ENCODE results near the gene PCYT1A. TPM values are rescaled to one million over a fixed set of nuclear protein-coding genes. Genes with fewer than 3 reads are reported as not detected.
"Not testable (repeated sequence)": the region's sequence is repeated elsewhere in the genome, so short reads cannot be mapped to it uniquely, and the experiment has no call there.

Gene PCYT1A
- total RNA-seq, 1 donor from 2014 or later = 66.2 TPM

DNA sequence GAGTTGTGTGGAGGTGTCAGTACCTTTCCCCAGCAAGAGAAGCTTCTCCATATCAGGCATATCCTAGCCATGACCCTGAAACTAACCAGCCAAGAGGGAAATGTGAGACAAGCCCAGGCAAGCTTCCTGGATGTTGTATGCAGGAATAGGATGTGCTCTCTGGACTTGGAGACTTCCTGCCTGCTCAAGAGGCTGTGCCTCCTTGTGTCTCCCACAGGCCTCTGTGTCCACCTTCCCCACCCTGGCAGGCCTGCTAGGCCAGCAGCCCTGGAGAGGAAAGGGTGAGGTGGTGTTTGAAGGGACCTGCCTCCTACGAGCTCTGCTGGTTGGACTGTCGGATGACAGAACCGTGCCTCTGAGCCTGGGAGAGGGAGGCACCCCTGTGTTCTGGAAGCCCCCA lies 32.6 kb upstream of the PCYT1A start:
- no peak for DNase-seq (ENCODE audit: extremely low spot score, unreplicated experiment)
- Mint-ChIP-seq H3K4me3 (ENCODE audit: unreplicated experiment) (no peak overlapping the region), H3K4me1 (ENCODE audit: unreplicated experiment) (peaks cover 3% of the 10 kb centered on the region), H3K27me3 (ENCODE audit: unreplicated experiment) (no peaks in the 10 kb centered on the region), H3K27ac (ENCODE audit: unreplicated experiment) (no peak overlapping the region), H3K36me3 (ENCODE audit: unreplicated experiment) (no peaks in the 10 kb centered on the region), H3K9me3 (ENCODE audit: unreplicated experiment) (no peaks in the 10 kb centered on the region)
- TF ChIP-seq, protein P1, sequence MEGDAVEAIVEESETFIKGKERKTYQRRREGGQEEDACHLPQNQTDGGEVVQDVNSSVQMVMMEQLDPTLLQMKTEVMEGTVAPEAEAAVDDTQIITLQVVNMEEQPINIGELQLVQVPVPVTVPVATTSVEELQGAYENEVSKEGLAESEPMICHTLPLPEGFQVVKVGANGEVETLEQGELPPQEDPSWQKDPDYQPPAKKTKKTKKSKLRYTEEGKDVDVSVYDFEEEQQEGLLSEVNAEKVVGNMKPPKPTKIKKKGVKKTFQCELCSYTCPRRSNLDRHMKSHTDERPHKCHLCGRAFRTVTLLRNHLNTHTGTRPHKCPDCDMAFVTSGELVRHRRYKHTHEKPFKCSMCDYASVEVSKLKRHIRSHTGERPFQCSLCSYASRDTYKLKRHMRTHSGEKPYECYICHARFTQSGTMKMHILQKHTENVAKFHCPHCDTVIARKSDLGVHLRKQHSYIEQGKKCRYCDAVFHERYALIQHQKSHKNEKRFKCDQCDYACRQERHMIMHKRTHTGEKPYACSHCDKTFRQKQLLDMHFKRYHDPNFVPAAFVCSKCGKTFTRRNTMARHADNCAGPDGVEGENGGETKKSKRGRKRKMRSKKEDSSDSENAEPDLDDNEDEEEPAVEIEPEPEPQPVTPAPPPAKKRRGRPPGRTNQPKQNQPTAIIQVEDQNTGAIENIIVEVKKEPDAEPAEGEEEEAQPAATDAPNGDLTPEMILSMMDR (IDR thresholded peaks at IDR 0.05) = no peak

DNA sequence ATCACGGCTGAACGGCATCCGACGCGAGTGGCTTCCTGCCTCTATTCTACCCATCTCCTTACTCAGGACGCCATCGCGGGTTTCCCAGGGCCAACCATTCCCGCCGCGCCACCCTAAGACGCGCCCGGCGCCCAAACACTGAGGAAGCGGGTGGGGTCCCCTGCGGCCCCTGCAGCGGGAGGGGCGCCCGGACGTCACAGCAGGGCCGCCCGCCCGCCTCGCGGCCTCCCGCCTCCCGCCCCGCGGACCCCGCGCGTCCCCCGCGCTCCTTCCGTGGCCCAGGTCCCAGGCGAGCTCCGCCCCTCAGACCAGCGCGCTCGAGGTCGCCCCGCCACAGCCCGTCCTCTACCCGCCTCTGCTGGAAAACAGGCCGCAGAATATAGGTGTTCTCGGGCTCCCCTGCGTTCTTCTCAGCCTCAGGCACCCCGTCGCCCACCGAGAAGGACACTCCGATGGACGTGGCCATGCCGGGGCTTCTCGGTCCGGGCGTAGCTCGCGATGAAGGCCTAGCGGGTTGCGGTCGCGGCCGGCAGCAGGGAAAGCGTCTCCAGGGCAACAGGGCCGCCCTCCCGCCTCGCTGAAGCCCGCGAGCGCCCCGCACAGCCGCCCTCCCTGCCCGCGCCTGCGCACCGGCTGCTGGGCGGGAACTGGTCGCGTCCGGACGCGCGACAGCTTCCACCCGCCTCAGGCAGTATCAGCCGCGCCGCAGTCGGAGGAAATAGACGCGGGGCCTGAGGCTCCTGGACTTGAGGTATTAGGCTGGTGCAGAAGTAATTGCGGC lies 30.4 kb upstream of the PCYT1A start, which contains the start of gene DYNLT2B:
Gene DYNLT2B, minus strand, starts transcription at position 554 of the 781 bp plus-strand sequence. Its CDS starts 88 bp downstream, at position 466.
- Mint-ChIP-seq H3K4me1 (ENCODE audit: unreplicated experiment) (peaks cover 3% of the 10 kb centered on the region), H3K9me3 (ENCODE audit: unreplicated experiment) (no peaks in the 10 kb centered on the region), H3K27me3 (ENCODE audit: unreplicated experiment) (no peaks in the 10 kb centered on the region), H3K36me3 (ENCODE audit: unreplicated experiment) (no peaks in the 10 kb centered on the region), H3K27ac (ENCODE audit: unreplicated experiment) (peak within 1 kb of the TSS; percentile 97), H3K4me3 (ENCODE audit: unreplicated experiment) (peak within 1 kb of the TSS; percentile 91)
- peak; percentile 96 for DNase-seq (ENCODE audit: extremely low spot score, unreplicated experiment)
- TF ChIP-seq, protein P1 (IDR thresholded peaks at IDR 0.05) = no peak

DNA sequence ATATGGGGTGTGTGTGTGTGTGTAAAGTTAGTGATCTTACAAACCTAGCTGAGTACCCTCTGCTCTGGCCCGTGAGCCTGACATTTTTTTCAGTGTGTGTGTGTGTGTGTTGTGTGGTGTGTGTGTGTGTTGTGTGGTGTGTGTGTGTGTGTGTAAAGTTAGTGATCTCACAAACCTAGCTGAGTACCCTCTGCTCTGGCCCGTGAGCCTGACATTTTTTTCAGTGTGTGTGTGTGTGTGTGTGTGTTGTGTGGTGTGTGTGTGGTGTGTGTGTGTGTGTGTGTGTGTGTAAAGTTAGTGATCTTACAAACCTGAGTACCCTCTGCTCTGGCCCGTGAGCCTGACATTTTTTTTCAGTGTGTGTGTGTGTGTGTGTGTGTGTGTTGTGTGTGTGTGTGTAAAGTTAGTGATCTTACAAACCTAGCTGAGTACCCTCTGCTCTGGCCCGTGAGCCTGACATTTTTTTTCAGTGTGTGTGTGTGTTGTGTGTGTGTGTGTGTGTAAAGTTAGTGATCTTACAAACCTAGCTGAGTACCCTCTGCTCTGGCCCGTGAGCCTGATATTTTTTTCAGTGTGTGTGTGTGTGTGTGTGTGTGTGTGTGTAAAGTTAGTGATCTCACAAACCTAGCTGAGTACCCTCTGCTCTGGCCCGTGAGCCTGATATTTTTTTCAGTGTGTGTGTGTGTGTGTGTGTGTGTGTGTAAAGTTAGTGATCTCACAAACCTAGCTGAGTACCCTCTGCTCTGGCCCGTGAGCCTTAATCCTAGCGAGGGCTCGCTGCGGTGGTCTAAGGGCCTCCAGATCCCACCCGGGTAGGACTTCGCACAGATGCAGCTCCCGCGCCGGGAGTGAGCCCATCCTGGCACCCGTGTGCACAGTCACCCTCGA lies 29.5 kb upstream of the PCYT1A start:
- H3K4me1 Mint-ChIP-seq (ENCODE audit: unreplicated experiment); H3K27me3 Mint-ChIP-seq (ENCODE audit: unreplicated experiment); H3K36me3 Mint-ChIP-seq (ENCODE audit: unreplicated experiment); DNase-seq (ENCODE audit: extremely low spot score, unreplicated experiment); H3K9me3 Mint-ChIP-seq (ENCODE audit: unreplicated experiment): not testable (repeated sequence)
- H3K4me3 Mint-ChIP-seq (ENCODE audit: unreplicated experiment) = peak overlapping the region; percentile 91
- H3K27ac Mint-ChIP-seq (ENCODE audit: unreplicated experiment) = peak overlapping the region; percentile 97

DNA sequence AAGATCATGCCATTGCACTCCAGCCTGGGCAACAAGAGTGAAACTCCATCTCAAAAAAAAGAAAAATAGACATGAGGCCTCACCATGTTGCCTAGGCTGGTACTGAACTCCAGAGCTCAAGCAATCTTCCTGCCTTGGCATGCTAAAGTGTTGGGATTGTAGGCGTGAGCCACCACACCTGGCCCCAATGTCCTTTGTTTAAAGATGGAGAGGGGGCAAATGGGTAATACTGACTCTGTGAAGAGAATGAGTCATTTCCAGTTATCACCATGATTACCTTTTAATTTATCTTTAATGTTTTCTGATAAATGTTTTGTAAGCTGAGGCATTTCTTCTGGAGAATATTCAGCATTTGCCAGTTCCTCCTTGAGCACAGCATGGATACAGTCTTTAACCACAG lies 28.3 kb upstream of the PCYT1A start:
- peaks cover 3% of the 10 kb centered on the region for H3K4me1 Mint-ChIP-seq (ENCODE audit: unreplicated experiment)
- H3K27me3 Mint-ChIP-seq (ENCODE audit: unreplicated experiment) = no peaks in the 10 kb centered on the region
- DNase-seq (ENCODE audit: extremely low spot score, unreplicated experiment) = no peak
- TF ChIP-seq, protein P1 (IDR thresholded peaks at IDR 0.05) = no peak
- no peaks in the 10 kb centered on the region for H3K36me3 Mint-ChIP-seq (ENCODE audit: unreplicated experiment)
- H3K27ac Mint-ChIP-seq (ENCODE audit: unreplicated experiment) = no peak overlapping the region
- H3K9me3 Mint-ChIP-seq (ENCODE audit: unreplicated experiment) = no peaks in the 10 kb centered on the region
- no peak overlapping the region for H3K4me3 Mint-ChIP-seq (ENCODE audit: unreplicated experiment)

DNA sequence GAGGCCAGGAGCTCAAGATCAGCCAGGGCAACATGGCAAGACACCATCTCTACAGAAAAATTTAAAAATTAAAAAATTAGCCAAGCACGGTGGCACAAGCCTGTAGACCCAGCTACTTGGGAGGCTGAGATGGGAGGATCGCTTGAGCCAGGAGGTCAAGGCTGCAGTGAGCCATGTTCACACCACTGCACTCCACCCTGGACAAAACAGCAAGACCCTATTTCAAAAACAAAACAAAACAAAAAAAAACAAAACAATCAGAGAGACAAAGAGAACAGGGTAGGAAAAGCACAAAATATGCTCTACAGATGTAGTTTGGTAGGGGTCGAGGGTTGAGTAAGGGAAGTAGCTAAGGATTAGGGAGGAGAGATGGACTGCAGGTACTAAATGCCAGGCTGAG lies 27.1 kb upstream of the PCYT1A start:
- no peak for DNase-seq (ENCODE audit: extremely low spot score, unreplicated experiment)
- Mint-ChIP-seq H3K27ac (ENCODE audit: unreplicated experiment) (no peak overlapping the region), H3K4me1 (ENCODE audit: unreplicated experiment) (peaks cover 3% of the 10 kb centered on the region), H3K36me3 (ENCODE audit: unreplicated experiment) (no peaks in the 10 kb centered on the region), H3K9me3 (ENCODE audit: unreplicated experiment) (no peaks in the 10 kb centered on the region), H3K27me3 (ENCODE audit: unreplicated experiment) (no peaks in the 10 kb centered on the region), H3K4me3 (ENCODE audit: unreplicated experiment) (no peak overlapping the region)
- TF ChIP-seq, protein P1 (IDR thresholded peaks at IDR 0.05) = no peak

DNA sequence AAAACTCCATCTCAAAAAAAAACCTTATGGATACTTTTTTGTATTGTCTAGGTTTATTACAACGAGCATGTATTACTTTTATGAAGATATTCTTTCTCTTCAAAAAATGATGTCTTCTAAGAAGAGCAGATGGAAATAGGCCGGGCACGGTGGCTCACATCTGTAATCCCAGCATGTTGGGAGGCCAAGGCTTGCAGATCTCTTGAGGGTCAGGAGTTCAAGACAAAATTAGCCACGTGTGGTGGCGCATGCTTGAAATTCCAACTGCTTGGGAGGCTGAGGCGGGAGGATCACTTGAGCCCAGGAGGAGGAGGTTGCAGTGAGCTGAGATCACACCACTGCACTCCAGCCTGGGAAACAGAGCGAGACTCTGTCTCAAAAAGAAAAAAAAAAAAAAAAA lies 26.6 kb upstream of the PCYT1A start:
- H3K27me3 Mint-ChIP-seq (ENCODE audit: unreplicated experiment); H3K4me1 Mint-ChIP-seq (ENCODE audit: unreplicated experiment); DNase-seq (ENCODE audit: extremely low spot score, unreplicated experiment); H3K36me3 Mint-ChIP-seq (ENCODE audit: unreplicated experiment); H3K4me3 Mint-ChIP-seq (ENCODE audit: unreplicated experiment); H3K27ac Mint-ChIP-seq (ENCODE audit: unreplicated experiment); H3K9me3 Mint-ChIP-seq (ENCODE audit: unreplicated experiment): not testable (repeated sequence)

DNA sequence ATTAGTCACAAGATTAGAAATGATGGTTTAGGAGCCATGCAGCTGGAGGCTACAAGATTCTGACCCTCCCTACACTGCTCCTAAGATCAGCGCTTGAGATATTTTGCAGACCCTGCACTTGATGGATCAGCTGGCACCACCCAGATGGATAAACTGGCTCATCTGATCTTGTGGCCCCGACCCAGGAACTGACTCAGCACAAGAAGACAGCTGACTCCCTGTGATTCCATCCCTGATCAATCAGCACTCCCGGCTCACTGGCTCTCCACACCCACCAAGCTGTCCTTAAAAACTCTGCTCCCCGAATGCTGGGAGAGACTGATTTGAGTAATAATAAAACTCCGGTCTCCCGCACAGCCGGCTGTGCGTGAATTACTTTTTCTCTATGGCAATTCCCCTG lies 15.4 kb upstream of the PCYT1A start:
- H3K4me3 Mint-ChIP-seq (ENCODE audit: unreplicated experiment); H3K4me1 Mint-ChIP-seq (ENCODE audit: unreplicated experiment); H3K27me3 Mint-ChIP-seq (ENCODE audit: unreplicated experiment); DNase-seq (ENCODE audit: extremely low spot score, unreplicated experiment); H3K9me3 Mint-ChIP-seq (ENCODE audit: unreplicated experiment); H3K27ac Mint-ChIP-seq (ENCODE audit: unreplicated experiment): not testable (repeated sequence)
- peaks cover 23% of the 10 kb centered on the region for H3K36me3 Mint-ChIP-seq (ENCODE audit: unreplicated experiment)

DNA sequence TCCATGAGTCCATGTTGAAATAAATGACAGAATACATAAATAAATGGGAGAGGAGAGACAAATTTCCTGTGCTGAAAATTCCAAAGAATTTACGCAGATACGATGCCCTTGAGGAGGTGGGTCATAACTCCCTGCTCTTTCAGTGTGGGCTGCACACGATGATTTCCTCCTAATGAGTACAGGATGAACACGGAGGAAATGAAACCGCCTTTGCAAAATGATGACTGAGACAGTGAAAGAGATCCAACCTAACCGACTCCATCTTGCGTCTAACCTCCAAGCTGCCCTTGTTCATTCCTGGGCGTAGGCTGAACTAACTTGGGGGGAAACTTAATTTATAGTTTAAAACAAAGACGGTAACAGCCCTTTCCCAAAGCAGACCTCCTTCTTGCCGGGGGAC lies 15.0 kb upstream of the PCYT1A start:
- H3K27me3 Mint-ChIP-seq (ENCODE audit: unreplicated experiment) = not testable (repeated sequence)

More for the DNA sequence above, 15.0 kb upstream of the PCYT1A start:
- H3K4me1 Mint-ChIP-seq (ENCODE audit: unreplicated experiment); H3K4me3 Mint-ChIP-seq (ENCODE audit: unreplicated experiment); H3K9me3 Mint-ChIP-seq (ENCODE audit: unreplicated experiment); DNase-seq (ENCODE audit: extremely low spot score, unreplicated experiment); H3K27ac Mint-ChIP-seq (ENCODE audit: unreplicated experiment): not testable (repeated sequence)
- H3K36me3 Mint-ChIP-seq (ENCODE audit: unreplicated experiment) = peaks cover 23% of the 10 kb centered on the region

All from osteocyte (in vitro differentiated cells).